AG20443 (cell line): ENCODE measurements around the gene SLCO4A1.

ENCODE experiments used
- DNase-seq: peaks from one replicate; pipeline ENCODE4 v3.0.0; 2012; ENCODE audit warnings: low spot score, mixed read lengths

Gene SLCO4A1

DNA sequence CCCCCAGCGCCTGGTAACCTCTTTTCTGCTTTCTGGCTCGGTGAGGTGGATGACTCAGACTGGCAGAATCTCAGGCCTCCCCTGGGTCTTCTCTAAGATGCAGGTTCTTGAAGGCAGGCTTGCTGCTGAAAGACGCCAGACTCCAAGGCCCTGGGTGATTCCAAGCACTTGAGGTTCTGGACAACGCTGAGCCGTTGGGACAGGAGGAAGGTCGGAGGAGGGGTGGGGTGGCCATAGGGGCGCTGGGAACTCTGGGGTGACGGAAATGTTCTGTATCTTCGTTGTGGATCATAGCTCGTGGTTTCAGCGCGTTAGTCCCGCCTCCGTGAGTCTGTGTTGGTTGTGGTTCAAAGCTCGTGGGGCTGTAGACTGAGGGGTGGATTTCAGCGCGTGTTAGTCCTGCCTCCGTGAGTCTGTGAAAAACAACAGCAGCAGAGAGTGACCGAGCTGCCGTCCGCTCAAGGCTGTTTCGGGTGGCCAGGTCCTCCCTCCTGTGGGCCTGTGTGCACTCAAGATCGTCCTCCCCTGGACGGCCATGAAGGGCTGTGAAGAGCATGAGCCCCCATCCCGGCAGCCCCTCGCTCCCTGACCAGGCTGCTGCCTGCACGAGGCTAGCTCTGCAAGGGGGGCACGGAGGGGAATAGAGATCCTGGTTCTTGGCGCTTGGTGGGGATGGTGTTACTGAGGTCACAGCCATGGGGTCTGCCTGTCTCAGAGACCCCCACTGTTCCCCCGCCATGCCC, 74.1 kb downstream of the SLCO4A1 start:
- DNase-seq = no peak

GRCh38 chr20:62716941-62717310, 74.6 kb downstream of the SLCO4A1 start:
- no peak for DNase-seq

DNA sequence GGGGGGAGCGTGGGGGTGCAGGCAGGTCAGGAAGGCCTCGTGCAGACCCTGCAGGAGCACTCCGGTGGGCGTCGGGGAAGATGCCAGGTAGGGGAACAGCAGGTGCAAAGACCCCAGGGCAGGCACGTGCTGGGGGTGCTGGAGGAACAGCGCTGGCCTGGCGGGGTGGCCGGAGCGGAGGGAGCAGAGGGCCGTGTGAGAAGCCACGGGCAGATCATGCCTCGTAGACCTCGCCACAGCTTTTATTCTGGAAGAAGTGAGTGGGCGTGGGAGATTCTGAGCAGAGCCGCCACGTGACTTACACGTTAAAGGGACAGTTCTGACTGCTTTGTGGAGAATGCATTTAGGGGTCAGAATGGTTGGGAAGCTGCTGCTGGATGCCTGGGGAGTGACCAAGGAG, 75.6 kb downstream of the SLCO4A1 start:
- no peak for DNase-seq

DNA sequence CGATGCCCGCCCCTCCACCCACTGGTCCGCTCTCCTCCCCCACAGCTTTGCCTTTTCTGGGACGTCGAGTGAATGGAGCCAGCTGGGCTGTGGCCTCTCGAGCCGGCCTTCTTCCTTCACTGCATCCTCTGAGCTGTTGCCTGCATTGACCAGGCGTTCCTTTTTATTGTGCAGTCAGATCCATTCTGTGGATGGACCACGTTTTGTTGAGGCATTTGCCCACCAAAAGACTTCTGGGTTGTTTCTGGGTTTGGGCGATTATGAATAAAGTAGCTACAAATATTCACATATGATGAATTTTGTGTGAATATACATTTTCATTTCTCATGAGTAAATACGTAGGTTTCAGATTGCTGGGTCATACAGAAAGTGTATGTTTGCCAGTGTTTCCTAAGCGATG, 76.2 kb downstream of the SLCO4A1 start:
- DNase-seq = no peak

GRCh38 chr20:62719250-62719935, 77.1 kb downstream of the SLCO4A1 start:
- DNase-seq = no peak
